ENCODE data around the gene FHIT. TPM values are rescaled to one million over a fixed set of nuclear protein-coding genes. Genes with fewer than 3 reads are reported as not detected.

FHIT gene
- total and polyA plus RNA-seq, 9 donors: 5.1 to 11.8 (median 9.5) TPM

- peaks cover 1% of the 10 kb centered on the region for H3K4me1 ChIP-seq (ENCODE audit: insufficient read depth)
- no peaks in the 10 kb centered on the region for H3K9me3 ChIP-seq
- peak; percentile 48 to 76 (median 53) for DNase-seq
- no peak overlapping the region for H3K4me3 ChIP-seq
- TF ChIP-seq CTCF (IDR thresholded peaks at IDR 0.05) (no peak), EP300 (IDR thresholded peaks at IDR 0.05) (no peak), POLR2A (IDR thresholded peaks at IDR 0.05) (no peak)
- no peaks in the 10 kb centered on the region for H3K36me3 ChIP-seq
- intact Hi-C loops (cut with DNase I): no loop called here
- H3K27me3 ChIP-seq: no peaks in the 10 kb centered on the region
- WGBS, 3 donors: 15 to 20% (median 18%) methylated on average over 6 of the region's 6 CpGs
- H3K27ac ChIP-seq: no peak overlapping the region
Measured at GRCh38 chr3:60594025-60594424, 657.2 kb downstream of the FHIT start.

DNA sequence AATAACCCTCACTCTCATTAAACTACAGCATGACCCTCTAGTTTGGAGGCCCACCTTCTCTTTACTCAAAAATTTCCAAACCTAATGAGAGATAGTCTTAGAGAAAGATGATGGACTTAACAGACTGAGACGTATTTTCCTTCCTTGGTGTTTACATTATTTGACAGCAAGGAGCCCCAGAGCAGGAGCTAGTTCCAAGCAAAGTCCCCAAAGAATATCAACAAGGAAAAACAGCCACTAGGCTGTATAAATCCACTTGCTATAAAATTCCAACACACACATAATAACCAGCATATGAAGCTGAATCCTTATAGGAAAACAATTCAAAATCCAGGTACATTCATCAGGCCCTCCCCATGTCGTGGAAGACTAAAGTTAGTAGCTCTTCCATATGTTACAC lies 660.0 kb downstream of the FHIT start:
- Histone ChIP-seq H3K27me3 (no peaks in the 10 kb centered on the region), H3K4me3 (no peak overlapping the region), H3K9me3 (no peaks in the 10 kb centered on the region), H3K36me3 (no peaks in the 10 kb centered on the region), H3K27ac (no peak overlapping the region), H3K4me1 (ENCODE audit: insufficient read depth) (peaks cover 1% of the 10 kb centered on the region)
- no peak for DNase-seq
- intact Hi-C loops (cut with DNase I): no loop called here
- no peak for TF ChIP-seq CTCF (IDR thresholded peaks at IDR 0.05)
- no peak for TF ChIP-seq POLR2A (IDR thresholded peaks at IDR 0.05)
- no peak for TF ChIP-seq EP300 (IDR thresholded peaks at IDR 0.05)
- 81 to 89% (median 86%) methylated on average over 2 of the region's 2 CpGs for WGBS, 3 donors

DNA sequence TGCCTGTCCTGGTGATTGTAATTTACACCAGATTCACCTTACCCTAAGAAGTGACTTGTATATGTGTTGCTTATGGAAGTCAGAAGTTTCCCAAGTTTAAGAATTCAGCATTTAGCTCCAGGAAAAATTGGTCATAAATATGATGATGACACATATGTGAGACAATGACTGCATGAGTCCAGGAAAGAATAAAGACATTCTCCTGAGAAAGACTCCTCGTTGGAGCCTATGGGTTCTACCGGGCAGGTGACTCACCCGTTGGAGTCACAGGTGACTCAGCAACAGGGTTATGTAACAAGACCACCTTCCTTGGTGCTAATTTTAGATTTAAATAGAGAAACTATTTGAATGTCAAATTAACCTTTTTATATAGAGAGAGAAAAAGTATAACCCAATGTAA lies 662.4 kb downstream of the FHIT start:
- WGBS, 3 donors: 83 to 88% (median 87%) methylated on average over 3 of the region's 3 CpGs
- intact Hi-C loops (cut with DNase I): no loop called here
- no peak for TF ChIP-seq POLR2A (IDR thresholded peaks at IDR 0.05)
- no peak for TF ChIP-seq EP300 (IDR thresholded peaks at IDR 0.05)
- TF ChIP-seq CTCF (IDR thresholded peaks at IDR 0.05): no peak
- Histone ChIP-seq H3K4me1 (ENCODE audit: insufficient read depth) (no peaks in the 10 kb centered on the region), H3K4me3 (no peak overlapping the region), H3K27me3 (no peaks in the 10 kb centered on the region), H3K36me3 (no peaks in the 10 kb centered on the region), H3K9me3 (no peaks in the 10 kb centered on the region), H3K27ac (no peak overlapping the region)
- no peak for DNase-seq

DNA sequence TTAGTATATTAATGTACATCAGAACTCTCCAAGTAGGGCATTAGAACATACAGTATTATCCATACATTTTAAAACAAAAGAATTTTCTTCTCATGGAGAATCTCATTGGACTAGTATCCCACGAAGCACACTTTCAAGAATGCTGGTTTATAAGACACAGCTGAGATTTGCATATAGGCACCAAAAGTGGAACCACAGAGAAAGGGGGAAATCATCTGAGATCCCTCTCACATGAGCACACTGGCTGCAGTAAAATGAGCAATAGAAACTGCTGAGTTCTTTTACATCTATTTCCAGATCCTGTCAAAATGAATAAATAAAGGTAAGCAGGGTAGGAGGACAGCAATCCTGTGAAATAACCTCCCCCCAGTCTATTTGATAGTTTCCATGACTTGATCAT lies 665.3 kb downstream of the FHIT start:
- no peak overlapping the region for H3K4me3 ChIP-seq
- H3K36me3 ChIP-seq: no peaks in the 10 kb centered on the region
- H3K27ac ChIP-seq: no peak overlapping the region
- DNase-seq: no peak
- intact Hi-C loops (cut with DNase I): no loop called here
- 2 to 37% (median 30%) methylated on average over 1 of the region's 1 CpG for WGBS, 3 donors
- TF ChIP-seq CTCF (IDR thresholded peaks at IDR 0.05): no peak
- TF ChIP-seq POLR2A (IDR thresholded peaks at IDR 0.05): no peak
- no peak for TF ChIP-seq EP300 (IDR thresholded peaks at IDR 0.05)
- no peaks in the 10 kb centered on the region for H3K27me3 ChIP-seq
- H3K9me3 ChIP-seq: no peaks in the 10 kb centered on the region
- H3K4me1 ChIP-seq (ENCODE audit: insufficient read depth): no peaks in the 10 kb centered on the region

DNA sequence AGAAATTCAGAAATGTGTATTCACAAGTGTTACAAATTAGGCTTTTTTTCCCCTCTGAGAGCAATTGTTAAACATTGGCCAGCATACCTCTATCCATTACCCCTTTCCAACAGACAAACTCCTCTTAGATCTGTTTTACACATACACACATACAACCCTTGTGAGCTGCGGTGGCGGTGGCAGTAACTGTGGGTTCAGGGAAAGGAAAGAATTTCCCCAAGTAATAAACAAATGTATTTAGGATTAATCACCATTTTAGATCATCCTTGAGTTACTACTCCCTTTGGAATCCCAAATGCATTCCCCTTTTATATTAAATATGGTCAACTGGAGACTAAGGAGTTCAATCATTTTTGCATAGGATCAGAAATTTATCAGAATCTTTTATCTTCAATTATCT lies 667.0 kb downstream of the FHIT start:
- WGBS, 3 donors: 96 to 97% (median 96%) methylated on average over 2 of the region's 2 CpGs
- H3K27me3 ChIP-seq: no peaks in the 10 kb centered on the region

More for the DNA sequence above, 667.0 kb downstream of the FHIT start:
- H3K4me3 ChIP-seq: no peak overlapping the region
- H3K27ac ChIP-seq: no peak overlapping the region
- no peaks in the 10 kb centered on the region for H3K4me1 ChIP-seq (ENCODE audit: insufficient read depth)
- no peaks in the 10 kb centered on the region for H3K36me3 ChIP-seq
- H3K9me3 ChIP-seq: no peaks in the 10 kb centered on the region
- intact Hi-C loops (cut with DNase I): no loop called here
- TF ChIP-seq EP300 (IDR thresholded peaks at IDR 0.05) (no peak), POLR2A (IDR thresholded peaks at IDR 0.05) (no peak), CTCF (IDR thresholded peaks at IDR 0.05) (no peak)
- no peak for DNase-seq

All from ovary (tissue), 9 donors.